ENCODE results near the gene C1orf146. TPM values are rescaled to one million over a fixed set of nuclear protein-coding genes. Genes with fewer than 3 reads are reported as not detected.
"Not testable (repeated sequence)": the region's sequence is repeated elsewhere in the genome, so short reads cannot be mapped to it uniquely, and the experiment has no call there.

C1orf146 gene
- total and polyA plus RNA-seq, 4 donors = not detected

- no peak overlapping the region for H3K27ac ChIP-seq (ENCODE audit: low read depth in 1 of 2, low read length in 2 of 2)
- WGBS = 89% methylated on average over 2 of the region's 2 CpGs
- no peaks in the 10 kb centered on the region for H3K4me1 ChIP-seq (ENCODE audit: control insufficient read depth in 4 of 4, insufficient read depth in 4 of 4, low read length in 3 of 4)
- H3K4me3 ChIP-seq (ENCODE audit: low read depth in 1 of 3, low read length in 3 of 3) = no peak overlapping the region
- H3K9me3 ChIP-seq (ENCODE audit: control insufficient read depth in 4 of 4, low read length in 3 of 4) = no peaks in the 10 kb centered on the region
- H3K9ac ChIP-seq (ENCODE audit: low read depth in 1 of 2, low read length in 2 of 2) = no peak overlapping the region
- DNase-seq (ENCODE audit: low spot score) = no peak
- no peaks in the 10 kb centered on the region for H3K27me3 ChIP-seq (ENCODE audit: control insufficient read depth in 4 of 4, insufficient read depth in 4 of 4, low read length in 3 of 4)
- no peak for TF ChIP-seq ZBTB33 (IDR thresholded peaks at IDR 0.05)
- TF ChIP-seq NR2F2 (IDR thresholded peaks at IDR 0.05) = no peak
- TF ChIP-seq FOXA2 (IDR thresholded peaks at IDR 0.05) = no peak
- no peak for TF ChIP-seq HNF4A (conservative IDR thresholded peaks at IDR 0.05)
- TF ChIP-seq SP1 (IDR thresholded peaks at IDR 0.05) = no peak
- H3K36me3 ChIP-seq (ENCODE audit: control insufficient read depth in 4 of 4, insufficient read depth in 3 of 4, low read depth in 1 of 4, low read length in 3 of 4) = no peaks in the 10 kb centered on the region
Observed at GRCh38 chr1:92240034-92240433, 22.3 kb downstream of the C1orf146 start.

- H3K9ac ChIP-seq (ENCODE audit: low read depth in 1 of 2, low read length in 2 of 2) = no peak overlapping the region
- no peak for DNase-seq (ENCODE audit: low spot score)
- H3K4me1 ChIP-seq (ENCODE audit: control insufficient read depth in 4 of 4, insufficient read depth in 4 of 4, low read length in 3 of 4) = no peaks in the 10 kb centered on the region
- H3K9me3 ChIP-seq (ENCODE audit: control insufficient read depth in 4 of 4, low read length in 3 of 4) = no peaks in the 10 kb centered on the region
- no peak for TF ChIP-seq HNF4A (conservative IDR thresholded peaks at IDR 0.05)
- TF ChIP-seq RAD21 (IDR thresholded peaks at IDR 0.05) = no peak
- TF ChIP-seq YY1 (IDR thresholded peaks at IDR 0.05) = no peak
- no peak for TF ChIP-seq ZBTB33 (IDR thresholded peaks at IDR 0.05)
- TF ChIP-seq TAF1 (conservative IDR thresholded peaks at IDR 0.05) = no peak
- no peak for TF ChIP-seq REST (IDR thresholded peaks at IDR 0.05)
- no peak for TF ChIP-seq NR2F2 (IDR thresholded peaks at IDR 0.05)
- no peak for TF ChIP-seq SP1 (IDR thresholded peaks at IDR 0.05)
- no peak for TF ChIP-seq FOXA2 (IDR thresholded peaks at IDR 0.05)
- H3K27ac ChIP-seq (ENCODE audit: low read depth in 1 of 2, low read length in 2 of 2) = no peak overlapping the region
- 90% methylated on average over 1 of the region's 1 CpG for WGBS
- no peak overlapping the region for H3K4me3 ChIP-seq (ENCODE audit: low read depth in 1 of 3, low read length in 3 of 3)
- no peaks in the 10 kb centered on the region for H3K27me3 ChIP-seq (ENCODE audit: control insufficient read depth in 4 of 4, insufficient read depth in 4 of 4, low read length in 3 of 4)
- H3K36me3 ChIP-seq (ENCODE audit: control insufficient read depth in 4 of 4, insufficient read depth in 3 of 4, low read depth in 1 of 4, low read length in 3 of 4) = peaks cover 0 to 5% (median 0%) of the 10 kb centered on the region in 4 donors
Observed at GRCh38 chr1:92244376-92244775, 26.7 kb downstream of the C1orf146 start.

- not testable (repeated sequence) for DNase-seq (ENCODE audit: low spot score); H3K27me3 ChIP-seq (ENCODE audit: control insufficient read depth in 4 of 4, insufficient read depth in 4 of 4, low read length in 3 of 4); H3K9me3 ChIP-seq (ENCODE audit: control insufficient read depth in 4 of 4, low read length in 3 of 4); H3K36me3 ChIP-seq (ENCODE audit: control insufficient read depth in 4 of 4, insufficient read depth in 3 of 4, low read depth in 1 of 4, low read length in 3 of 4); H3K9ac ChIP-seq (ENCODE audit: low read depth in 1 of 2, low read length in 2 of 2); H3K4me1 ChIP-seq (ENCODE audit: control insufficient read depth in 4 of 4, insufficient read depth in 4 of 4, low read length in 3 of 4); H3K27ac ChIP-seq (ENCODE audit: low read depth in 1 of 2, low read length in 2 of 2); H3K4me3 ChIP-seq (ENCODE audit: low read depth in 1 of 3, low read length in 3 of 3)
- 63% methylated on average over 3 of the region's 3 CpGs for WGBS
Observed at GRCh38 chr1:92254714-92255113, 37.0 kb downstream of the C1orf146 start.
